Myometrial cell (primary cell): Measurements from ENCODE around the gene OBI1. TPM values are rescaled to one million over a fixed set of nuclear protein-coding genes. Genes with fewer than 3 reads are reported as not detected.

Experiments
- total RNA-seq: library from RNA; depleted of rRNA; stranded (reverse); fragments of >200 nt; gene quantifications from 2 replicates; pipeline ENCODE4 v1.2.3, GENCODE V29; 2015

Gene OBI1, protein sequence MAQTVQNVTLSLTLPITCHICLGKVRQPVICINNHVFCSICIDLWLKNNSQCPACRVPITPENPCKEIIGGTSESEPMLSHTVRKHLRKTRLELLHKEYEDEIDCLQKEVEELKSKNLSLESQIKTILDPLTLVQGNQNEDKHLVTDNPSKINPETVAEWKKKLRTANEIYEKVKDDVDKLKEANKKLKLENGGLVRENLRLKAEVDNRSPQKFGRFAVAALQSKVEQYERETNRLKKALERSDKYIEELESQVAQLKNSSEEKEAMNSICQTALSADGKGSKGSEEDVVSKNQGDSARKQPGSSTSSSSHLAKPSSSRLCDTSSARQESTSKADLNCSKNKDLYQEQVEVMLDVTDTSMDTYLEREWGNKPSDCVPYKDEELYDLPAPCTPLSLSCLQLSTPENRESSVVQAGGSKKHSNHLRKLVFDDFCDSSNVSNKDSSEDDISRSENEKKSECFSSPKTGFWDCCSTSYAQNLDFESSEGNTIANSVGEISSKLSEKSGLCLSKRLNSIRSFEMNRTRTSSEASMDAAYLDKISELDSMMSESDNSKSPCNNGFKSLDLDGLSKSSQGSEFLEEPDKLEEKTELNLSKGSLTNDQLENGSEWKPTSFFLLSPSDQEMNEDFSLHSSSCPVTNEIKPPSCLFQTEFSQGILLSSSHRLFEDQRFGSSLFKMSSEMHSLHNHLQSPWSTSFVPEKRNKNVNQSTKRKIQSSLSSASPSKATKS
- total RNA-seq: 6.4 and 8.6 TPM in 2 replicates

DNA sequence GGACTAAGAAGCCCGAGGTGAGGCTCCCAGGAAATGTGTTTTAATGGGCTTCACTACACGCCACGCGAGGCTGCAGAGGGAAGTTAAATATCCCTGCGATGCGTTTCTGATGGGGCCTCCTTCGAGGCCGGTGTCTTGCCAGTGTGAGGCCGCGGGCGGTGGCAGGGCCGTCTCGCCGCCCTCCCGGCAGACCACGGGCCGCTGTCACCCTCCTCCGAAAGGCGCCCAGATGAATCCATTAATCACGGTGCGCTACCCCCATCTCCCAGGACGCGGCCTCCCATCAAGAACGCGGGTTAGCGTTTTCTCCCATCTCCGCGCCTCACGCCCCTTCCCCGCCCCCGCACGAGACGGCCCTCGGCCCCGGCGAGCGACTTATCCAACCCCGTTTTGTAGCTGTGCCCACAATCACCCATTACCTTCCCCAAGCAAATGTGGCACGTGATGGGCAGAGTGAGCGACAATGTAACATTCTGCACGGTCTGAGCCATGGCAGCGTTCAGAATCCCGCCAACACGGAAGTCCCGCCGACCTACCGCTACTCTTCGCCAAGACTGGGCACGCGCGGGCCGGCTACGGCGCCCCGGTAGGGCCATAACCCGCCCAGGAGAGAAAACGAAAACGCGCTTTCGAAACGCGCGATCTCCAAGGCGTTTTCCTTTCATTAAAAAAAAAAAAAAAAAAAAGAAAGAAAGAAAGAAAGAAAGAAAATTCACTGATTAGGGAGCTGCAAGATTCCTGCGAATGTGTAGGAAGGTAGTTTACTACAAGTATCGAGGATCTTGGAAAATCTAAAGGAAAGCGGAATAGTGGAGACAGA is at the start of gene OBI1:
OBI1 (minus strand) TSS at position 526 of the 820 bp plus-strand sequence; CDS start at position 491, 35 bp downstream.

DNA sequence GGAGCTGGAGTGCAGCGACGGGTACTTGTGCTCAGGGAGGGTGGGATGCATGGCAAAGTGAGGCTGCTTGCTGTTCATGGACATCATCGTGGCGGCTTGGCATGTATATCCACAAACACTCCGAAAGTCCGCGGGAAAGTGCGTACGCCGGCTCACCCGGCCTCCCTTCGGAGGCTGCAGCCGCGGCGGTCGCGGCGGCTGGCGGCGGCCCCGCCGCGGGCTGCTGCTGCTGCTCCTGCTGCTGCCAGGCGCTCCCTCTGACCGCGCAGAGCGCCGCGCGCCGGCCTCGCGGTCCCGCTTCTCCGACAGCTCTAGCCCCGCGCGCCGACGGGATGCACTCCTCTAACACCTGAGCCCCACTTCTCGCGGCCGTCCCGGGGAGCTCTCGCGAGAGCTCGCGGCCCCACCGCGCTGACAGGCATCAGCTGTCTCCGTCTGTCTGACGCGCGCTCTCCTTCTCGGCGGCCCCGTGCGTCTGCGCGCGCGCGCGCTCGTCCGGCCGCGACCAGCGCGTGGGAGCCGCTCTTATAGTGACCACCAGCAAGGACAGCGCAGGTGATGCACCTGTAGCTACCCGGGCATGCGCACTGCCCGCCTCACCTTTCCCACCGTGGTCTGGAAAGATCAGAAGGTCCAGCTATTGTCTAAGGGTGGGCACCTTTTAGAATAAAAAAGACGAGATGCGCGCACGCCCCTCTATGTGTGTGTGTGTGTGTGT is 55.6 kb downstream of the OBI1 start, which contains the start of gene POU4F1:
POU4F1 (minus strand) TSS at position 313 of the 718 bp plus-strand sequence; CDS start at position 87, 226 bp downstream.

Other genes with a start within 250 kb of the OBI1 start
- not detected in 2 replicates for gene POU4F1, start 55.6 kb downstream of the OBI1 start, total RNA-seq